GM12878 (cell line): ENCODE measurements around the gene DOCK1.

ENCODE experiments used
- CREB1 ChIP-seq: IDR thresholded peaks from 2 replicates; pipeline ENCODE4 v1.6.1; 2012; ENCODE audit warnings: low read depth, mild to moderate bottlenecking, inconsistent platforms
- CTCF ChIP-seq, 3 experiments: IDR thresholded peaks in 2 of 3; conservative IDR thresholded peaks in 1 of 3; 2 replicates each; pipeline ENCODE4 v1.5.1; 2011; ENCODE audit warnings: low read depth in 3 of 3, low read length in 3 of 3, mild to moderate bottlenecking in 3 of 3, control low read depth in 2 of 3, moderate library complexity in 2 of 3, inconsistent platforms in 1 of 3, mixed read lengths in 1 of 3; ENCODE audit not compliant: control insufficient read depth in 2 of 3, insufficient read depth in 1 of 3; ENCODE audit errors: extremely low read depth in 1 of 3
- FOXM1 ChIP-seq: IDR thresholded peaks from 2 replicates; pipeline ENCODE4 v1.6.1; 2012; ENCODE audit warnings: low read depth, mild to moderate bottlenecking, inconsistent platforms, low read length, moderate library complexity
- GABPA ChIP-seq: IDR thresholded peaks from 2 replicates; pipeline ENCODE4 v1.6.1; 2014; ENCODE audit warnings: antibody characterized with exemption, low read depth, mild to moderate bottlenecking, inconsistent platforms
- KAT2A ChIP-seq: conservative IDR thresholded peaks from 2 replicates; pipeline ENCODE4 v1.6.1; 2011; ENCODE audit warnings: low read depth, low read length; ENCODE audit not compliant: control insufficient read depth
- NKRF ChIP-seq: fragments of 450-650 bp; conservative IDR thresholded peaks from 2 replicates; pipeline ENCODE4 v1.6.1; 2017; ENCODE audit warnings: mild to moderate bottlenecking, moderate library complexity
- POLR2AphosphoS5 ChIP-seq: IDR thresholded peaks from 2 replicates; pipeline ENCODE4 v1.6.1; 2011; ENCODE audit warnings: mild to moderate bottlenecking, low read length, inconsistent platforms
- SIN3A ChIP-seq: IDR thresholded peaks from 2 replicates; pipeline ENCODE4 v1.6.1; 2012; ENCODE audit warnings: low read depth, low read length, improper control_type of control experiment
- SMC3 ChIP-seq: IDR thresholded peaks from 2 replicates; pipeline ENCODE4 v1.6.1; 2011; ENCODE audit warnings: low read length, improper control_type of control experiment, borderline replicate concordance
- ZBED1 ChIP-seq: IDR thresholded peaks from 2 replicates; pipeline ENCODE4 v1.6.1; 2016; ENCODE audit warnings: borderline replicate concordance
- ZBTB11 ChIP-seq: fragments of 450-650 bp; formaldehyde crosslinking; IDR thresholded peaks from 2 replicates; pipeline ENCODE4 v1.5.0; 2022; ENCODE audit warnings: mild to moderate bottlenecking, missing genetic modification characterization
- ZNF274 ChIP-seq: IDR thresholded peaks from one replicate; pipeline ENCODE4 v1.8.0; 2011; ENCODE audit not compliant: insufficient read length, insufficient read depth

DNA sequence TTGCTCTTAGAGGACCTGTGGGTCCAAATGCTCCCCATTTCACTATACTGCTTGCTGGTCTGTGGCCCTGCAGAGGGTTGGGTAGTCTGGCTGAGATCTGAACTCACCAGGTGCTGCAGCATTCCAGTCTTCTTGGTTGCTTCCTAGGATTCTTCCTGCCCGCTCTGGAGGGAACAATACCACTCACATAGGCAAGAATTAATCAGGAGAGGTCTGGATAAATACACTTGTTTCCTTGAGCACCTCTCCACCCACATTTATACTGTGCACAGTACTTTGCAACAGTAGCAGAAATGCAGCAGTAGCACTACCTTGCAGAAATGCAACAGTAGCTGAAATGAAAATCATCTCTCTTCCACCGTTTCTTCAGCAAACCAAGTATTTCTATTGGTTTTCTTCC is 165.9 kb downstream of the DOCK1 start:
- TF ChIP-seq KAT2A, result no peak
- no peak for TF ChIP-seq SMC3
- TF ChIP-seq GABPA, result no peak
- TF ChIP-seq POLR2AphosphoS5, result no peak
- TF ChIP-seq ZBED1, result no peak
- TF ChIP-seq ZBTB11 (CRISPR knock-in tag), result no peak
- no peak for TF ChIP-seq CREB1
- no peak for TF ChIP-seq SIN3A
- TF ChIP-seq NKRF, result no peak
- no peak for TF ChIP-seq CTCF (IDR thresholded peaks at IDR 0.05 in 2 of 3, conservative IDR thresholded peaks at IDR 0.05 in 1 of 3; ENCODE audit: control insufficient read depth in 2 of 3, extremely low read depth in 1 of 3, insufficient read depth in 1 of 3, low read depth in 3 of 3, low read length in 3 of 3)
- no peak for TF ChIP-seq ZNF274
- no peak for TF ChIP-seq FOXM1
